ENCODE measurements around the gene NECTIN2. TPM values are rescaled to one million over a fixed set of nuclear protein-coding genes. Genes with fewer than 3 reads are reported as not detected.
A peak's percentile ranks its signal among the peaks of the same experiment; 100 is the strongest.

The NECTIN2 gene
- total RNA-seq, 1 experiment from 2014 or later: 104 TPM

- Histone ChIP-seq H3K36me3 (ENCODE audit: control insufficient read depth, insufficient read depth, low read length) (no peaks in the 10 kb centered on the region), H3K27ac (ENCODE audit: low read length) (peak overlapping the region; percentile 21; the same call in 1 of the 2 replicates), H3K27me3 (ENCODE audit: control insufficient read depth, insufficient read depth, low read length) (no peaks in the 10 kb centered on the region), H3K4me1 (ENCODE audit: control insufficient read depth, insufficient read depth, low read length) (peaks cover 13% of the 10 kb centered on the region), H3K9me3 (ENCODE audit: control insufficient read depth, insufficient read depth, low read depth, low read length) (no peaks in the 10 kb centered on the region), H3K4me3 (ENCODE audit: low read depth in 2 of 2, low read length in 2 of 2) (no peak overlapping the region)
- TF ChIP-seq TCF7L2 (IDR thresholded peaks at IDR 0.05; ENCODE audit: low read depth, low read length) (no peak), POLR2AphosphoS5 (IDR thresholded peaks at IDR 0.05; ENCODE audit: low read depth, low read length) (no peak), REST (IDR thresholded peaks at IDR 0.05; ENCODE audit: insufficient read depth in 1 of 2, low read depth in 2 of 2, low read length in 1 of 2) (no peak), SIN3A (IDR thresholded peaks at IDR 0.05; ENCODE audit: borderline replicate concordance, insufficient read depth, low read depth, low read length) (no peak)
- POLR2A ChIA-PET: no interaction called here
- BruUV-seq (replicated peaks): no TSS peak
- intact Hi-C loops (cut with micrococcal nuclease; ENCODE audit: unreplicated experiment) (loop anchor here (5.0 kb wide), 1 partner anchor 43 kb away; no protein-coding TSS in a partner anchor), in situ Hi-C loops (cut with HindIII; ENCODE audit: low pct_unique_long_range_greater_than_20kb, low sequenced_read_pairs) (no loop called here)
- DNase-seq (ENCODE audit: low read depth, low spot score) (no peak), ATAC-seq (peak; percentile 13; the same call in 1 of the 2 replicates)
- CTCF ChIA-PET: interaction anchor here (0.6 kb wide), 1 partner anchor 238 kb away, joined by 7 read pairs; no protein-coding TSS in a partner anchor
Observed at GRCh38 chr19:44799627-44800346, 46.3 kb upstream of the NECTIN2 start.

- peaks cover 13% of the 10 kb centered on the region for H3K4me1 ChIP-seq (ENCODE audit: control insufficient read depth, insufficient read depth, low read length)
- H3K27me3 ChIP-seq (ENCODE audit: control insufficient read depth, insufficient read depth, low read length): no peaks in the 10 kb centered on the region
- ATAC-seq: peak; percentile 94
- no peak for DNase-seq (ENCODE audit: low read depth, low spot score)
- intact Hi-C loops (cut with micrococcal nuclease; ENCODE audit: unreplicated experiment) (no loop called here), in situ Hi-C loops (cut with HindIII; ENCODE audit: low pct_unique_long_range_greater_than_20kb, low sequenced_read_pairs) (no loop called here)
- H3K27ac ChIP-seq (ENCODE audit: low read length): peak overlapping the region; percentile 21; the same call in 1 of the 2 replicates
- H3K36me3 ChIP-seq (ENCODE audit: control insufficient read depth, insufficient read depth, low read length): no peaks in the 10 kb centered on the region
- ChIA-PET CTCF (interaction anchor here (0.6 kb wide), 1 partner anchor 239 kb away, joined by 7 read pairs; no protein-coding TSS in a partner anchor), POLR2A (no interaction called here)
- TF ChIP-seq TCF7L2 (IDR thresholded peaks at IDR 0.05; ENCODE audit: low read depth, low read length) (no peak), SIN3A (IDR thresholded peaks at IDR 0.05; ENCODE audit: borderline replicate concordance, insufficient read depth, low read depth, low read length) (no peak), CTCF (IDR thresholded peaks at IDR 0.05) (peak; percentile 88; the same call in 1 of the 2 replicates)
- no peaks in the 10 kb centered on the region for H3K9me3 ChIP-seq (ENCODE audit: control insufficient read depth, insufficient read depth, low read depth, low read length)
- no peak overlapping the region for H3K4me3 ChIP-seq (ENCODE audit: low read depth in 2 of 2, low read length in 2 of 2)
- BruUV-seq (replicated peaks): no TSS peak
Observed at GRCh38 chr19:44800461-44800860, 45.6 kb upstream of the NECTIN2 start.
